Astrocyte of the cerebellum (primary cell): ENCODE data around the gene TMEM94.

ENCODE experiments used
- DNase-seq: peaks from one replicate; pipeline ENCODE4 v3.0.0-alpha.2; 2011; ENCODE audit warnings: low read depth
- H3K4me3 ChIP-seq: 2 replicates; pipeline ENCODE4 v1.5.1; 2011; ENCODE audit warnings: mild to moderate bottlenecking, low read depth, low read length, moderate library complexity
- in situ Hi-C: cut with HindIII; loops from 2 replicates; pipeline ENCODE4 v1.10.0; 2017; ENCODE audit warnings: low sequenced_read_pairs
- TF ChIP-seq, protein P1 (sequence below): IDR thresholded peaks from 2 replicates; pipeline ENCODE4 v1.5.1; 2012; ENCODE audit warnings: low read length, low read depth, moderate library complexity, mild to moderate bottlenecking; ENCODE audit errors: missing control alignments

TMEM94 gene

DNA sequence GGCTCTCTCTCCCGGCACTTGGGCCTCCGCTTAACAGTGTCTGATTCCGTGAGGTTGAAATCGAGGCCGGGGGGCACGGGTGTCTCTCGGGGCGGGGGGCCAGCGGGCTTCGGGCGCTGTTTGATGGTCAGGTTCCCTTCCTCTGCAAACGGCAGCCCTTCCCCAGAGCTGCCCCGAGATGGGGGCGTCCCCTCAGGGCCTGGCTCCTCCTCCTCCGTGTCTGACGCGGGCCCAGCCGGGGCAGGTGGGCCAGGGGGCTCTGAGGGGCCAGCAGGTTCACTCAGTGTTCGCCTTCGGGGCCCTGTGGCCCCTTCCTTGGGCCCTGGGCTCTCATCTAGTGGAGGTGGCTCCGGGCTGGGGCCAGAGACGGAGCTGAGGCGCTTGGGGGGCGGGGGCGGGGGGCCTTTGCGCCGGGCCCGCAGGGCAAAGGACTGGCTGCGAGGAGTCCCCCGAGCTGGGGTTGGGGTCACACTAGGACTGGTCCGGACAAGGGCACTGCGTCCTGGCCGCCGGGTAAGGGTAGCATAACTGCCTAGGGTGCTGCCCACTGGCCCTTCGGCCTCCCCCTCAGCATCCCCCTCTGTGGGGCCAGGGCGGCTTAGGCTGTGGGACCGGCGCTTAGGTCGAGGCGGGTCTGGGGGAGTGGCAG lies 45.8 kb downstream of the TMEM94 start:
- TF ChIP-seq, protein P1, sequence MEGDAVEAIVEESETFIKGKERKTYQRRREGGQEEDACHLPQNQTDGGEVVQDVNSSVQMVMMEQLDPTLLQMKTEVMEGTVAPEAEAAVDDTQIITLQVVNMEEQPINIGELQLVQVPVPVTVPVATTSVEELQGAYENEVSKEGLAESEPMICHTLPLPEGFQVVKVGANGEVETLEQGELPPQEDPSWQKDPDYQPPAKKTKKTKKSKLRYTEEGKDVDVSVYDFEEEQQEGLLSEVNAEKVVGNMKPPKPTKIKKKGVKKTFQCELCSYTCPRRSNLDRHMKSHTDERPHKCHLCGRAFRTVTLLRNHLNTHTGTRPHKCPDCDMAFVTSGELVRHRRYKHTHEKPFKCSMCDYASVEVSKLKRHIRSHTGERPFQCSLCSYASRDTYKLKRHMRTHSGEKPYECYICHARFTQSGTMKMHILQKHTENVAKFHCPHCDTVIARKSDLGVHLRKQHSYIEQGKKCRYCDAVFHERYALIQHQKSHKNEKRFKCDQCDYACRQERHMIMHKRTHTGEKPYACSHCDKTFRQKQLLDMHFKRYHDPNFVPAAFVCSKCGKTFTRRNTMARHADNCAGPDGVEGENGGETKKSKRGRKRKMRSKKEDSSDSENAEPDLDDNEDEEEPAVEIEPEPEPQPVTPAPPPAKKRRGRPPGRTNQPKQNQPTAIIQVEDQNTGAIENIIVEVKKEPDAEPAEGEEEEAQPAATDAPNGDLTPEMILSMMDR = no peak
- DNase-seq = no peak
- no peak overlapping the region for H3K4me3 ChIP-seq
- in situ Hi-C loops = no loop called here

DNA sequence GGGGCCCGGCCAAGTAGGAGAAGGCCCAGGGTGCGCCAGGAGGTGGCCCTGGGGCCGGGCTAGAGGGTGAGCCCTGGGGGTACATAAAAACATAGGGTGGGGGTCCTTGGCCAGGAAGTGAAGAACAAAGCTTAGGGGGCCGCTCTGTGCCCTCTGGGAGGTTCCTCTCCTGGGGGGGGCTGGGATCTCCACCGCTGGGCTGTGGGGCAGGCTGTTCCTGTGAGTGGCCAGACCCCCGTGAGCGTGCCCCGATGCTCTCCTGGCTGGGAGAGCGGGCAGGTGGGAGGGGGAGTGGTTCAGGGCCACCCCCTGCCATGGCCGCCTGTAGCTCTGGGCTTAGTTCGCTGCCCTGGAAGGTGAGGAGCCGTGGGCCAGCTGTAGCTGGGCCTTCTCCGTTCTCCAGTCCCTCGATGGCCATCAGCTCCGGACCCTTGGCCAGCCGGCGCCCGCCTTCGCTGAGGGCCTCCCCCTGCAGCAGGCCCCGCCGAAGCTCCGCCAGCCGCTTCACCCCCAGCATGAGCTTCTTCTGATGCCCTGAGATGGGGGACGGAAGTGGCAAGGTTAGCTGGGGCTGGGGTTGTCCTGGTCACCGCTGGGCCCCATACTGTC lies 46.4 kb downstream of the TMEM94 start:
- in situ Hi-C loops = no loop called here
- no peak for DNase-seq
- TF ChIP-seq, protein P1 = no peak
- H3K4me3 ChIP-seq = no peak overlapping the region

DNA sequence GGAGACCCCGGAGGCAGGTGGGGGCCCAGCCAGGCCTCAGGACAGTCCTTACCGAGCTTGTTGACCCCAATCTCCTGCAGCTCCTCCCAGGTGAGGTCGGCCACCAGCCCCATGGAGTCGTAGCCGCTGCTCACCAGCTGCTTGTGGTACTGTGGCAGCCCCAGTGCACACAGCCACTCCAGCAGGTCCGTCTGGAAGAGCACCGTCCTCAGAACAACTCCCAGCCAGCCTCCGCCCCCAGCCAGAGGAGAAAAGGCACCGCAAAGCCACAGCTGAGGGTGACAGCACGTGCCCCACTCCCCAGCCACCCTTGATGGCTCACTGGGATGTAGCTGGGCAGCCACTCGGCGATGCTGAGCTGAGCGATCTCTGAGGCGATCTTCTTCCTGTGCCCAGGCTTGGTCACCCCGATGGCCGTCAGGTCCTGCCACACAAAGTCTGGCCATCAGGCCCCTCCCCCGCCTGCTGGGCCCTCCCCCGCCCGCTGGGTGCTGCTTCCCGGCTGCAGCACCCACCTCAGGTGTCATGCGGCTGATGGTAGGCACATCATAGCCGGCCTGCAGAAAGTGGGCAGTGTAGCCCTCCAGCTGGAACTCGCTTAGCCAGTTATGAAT lies 47.0 kb downstream of the TMEM94 start:
- in situ Hi-C loops = no loop called here
- no peak for DNase-seq
- TF ChIP-seq, protein P1 = no peak
- H3K4me3 ChIP-seq = no peak overlapping the region

DNA sequence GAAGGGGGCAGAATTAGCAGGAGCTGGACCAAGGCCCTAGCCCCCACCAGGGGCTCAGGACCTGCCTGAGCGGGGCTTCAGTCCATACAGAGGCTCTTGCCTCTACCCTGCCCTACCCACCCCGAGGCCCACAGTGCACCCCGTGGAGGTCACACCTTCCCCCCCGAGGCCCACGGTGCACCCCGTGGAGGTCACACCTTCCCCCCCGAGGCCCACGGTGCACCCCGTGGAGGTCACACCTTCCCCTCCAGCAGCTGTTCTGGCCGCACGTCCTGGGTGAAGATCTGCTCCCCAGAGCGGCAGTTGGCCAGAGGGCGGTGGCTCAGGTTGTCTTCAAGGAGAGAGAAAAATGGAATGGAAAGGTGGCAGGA lies 47.5 kb downstream of the TMEM94 start:
- no peak for DNase-seq
- TF ChIP-seq, protein P1 = no peak
- in situ Hi-C loops = no loop called here
- no peak overlapping the region for H3K4me3 ChIP-seq

DNA sequence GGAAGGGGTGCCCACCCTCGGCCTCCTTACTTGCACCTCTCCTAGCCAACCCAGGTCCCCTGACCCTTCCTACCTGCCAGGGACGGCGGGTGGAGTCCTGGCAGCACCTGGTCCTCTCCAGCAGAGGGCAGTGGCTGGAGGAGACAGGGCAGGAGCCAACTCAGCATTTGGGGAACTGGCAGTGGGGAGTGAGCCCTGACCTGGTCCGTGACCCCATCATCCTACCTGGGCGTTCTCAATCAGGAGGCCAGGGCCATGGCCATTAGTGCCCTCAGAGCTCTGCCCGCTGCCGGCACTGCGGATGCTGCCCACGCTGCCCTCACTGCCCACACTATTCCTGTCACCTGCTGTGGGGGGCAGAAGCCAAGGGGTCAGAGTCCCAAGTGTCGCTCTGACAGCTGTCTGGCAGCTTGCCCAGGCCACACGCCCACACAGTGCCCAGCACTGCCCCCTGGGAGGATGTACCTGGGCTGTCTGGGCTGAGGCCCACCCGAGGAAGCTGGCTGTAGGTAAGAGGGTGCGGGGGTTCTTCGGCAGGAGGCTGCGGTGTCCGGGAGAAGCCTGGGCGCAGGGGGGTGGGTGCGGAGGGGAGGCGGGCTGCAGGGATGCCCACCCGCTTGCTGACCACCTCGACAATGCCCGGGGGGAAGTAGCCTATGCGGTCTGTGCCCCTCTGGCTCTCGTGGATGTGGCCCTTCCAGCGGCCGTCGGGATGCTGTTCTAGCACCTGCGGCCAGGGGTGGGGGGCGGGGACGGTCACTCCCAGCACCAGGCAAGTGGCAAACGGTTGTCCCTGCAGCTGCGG lies 48.1 kb downstream of the TMEM94 start:
- H3K4me3 ChIP-seq = no peak overlapping the region
- TF ChIP-seq, protein P1 = peak; percentile 62
- in situ Hi-C loops = no loop called here
- no peak for DNase-seq

DNA sequence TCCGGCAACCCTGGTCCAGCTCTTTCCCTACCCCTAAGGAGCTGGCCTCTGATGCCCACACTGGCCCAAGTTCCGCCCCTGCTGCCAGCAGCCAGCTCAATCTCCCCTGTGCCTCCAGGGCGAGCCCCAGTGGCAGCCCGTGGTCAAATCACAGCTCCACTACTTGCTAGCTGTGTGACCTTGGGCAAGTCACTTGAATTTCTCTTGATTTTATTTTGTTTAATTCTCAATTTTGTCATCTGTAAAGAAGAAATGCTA lies 48.6 kb downstream of the TMEM94 start:
- no peak overlapping the region for H3K4me3 ChIP-seq
- in situ Hi-C loops = no loop called here
- TF ChIP-seq, protein P1 = no peak
- DNase-seq = no peak
